ENCODE data around the gene ADAMTS12. TPM values are rescaled to one million over a fixed set of nuclear protein-coding genes. Genes with fewer than 3 reads are reported as not detected.

The ADAMTS12 gene
- total RNA-seq, 1 donor from 2014 or later = 0.54 TPM

DNA sequence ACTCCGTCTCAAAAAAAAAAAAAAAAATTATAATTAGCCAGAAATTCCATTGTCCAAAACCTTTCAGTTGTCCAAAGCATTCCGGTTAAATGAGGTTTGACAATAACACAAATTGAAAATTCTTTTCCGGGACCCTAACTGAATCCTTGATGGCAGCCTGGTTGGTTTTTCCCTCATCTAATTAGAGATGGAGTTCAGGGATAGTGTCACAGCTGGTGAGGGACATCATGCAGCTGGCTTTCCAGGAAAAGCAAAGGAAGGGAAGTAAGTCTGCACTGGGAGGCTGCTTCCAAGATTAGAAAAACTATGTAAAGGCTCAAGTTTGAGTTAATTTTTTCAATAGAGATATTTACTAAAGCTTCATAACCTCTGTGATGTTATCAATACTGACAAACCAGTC, 195.4 kb downstream of the ADAMTS12 start:
- H3K9me3 Mint-ChIP-seq (ENCODE audit: unreplicated experiment) = no peaks in the 10 kb centered on the region

DNA sequence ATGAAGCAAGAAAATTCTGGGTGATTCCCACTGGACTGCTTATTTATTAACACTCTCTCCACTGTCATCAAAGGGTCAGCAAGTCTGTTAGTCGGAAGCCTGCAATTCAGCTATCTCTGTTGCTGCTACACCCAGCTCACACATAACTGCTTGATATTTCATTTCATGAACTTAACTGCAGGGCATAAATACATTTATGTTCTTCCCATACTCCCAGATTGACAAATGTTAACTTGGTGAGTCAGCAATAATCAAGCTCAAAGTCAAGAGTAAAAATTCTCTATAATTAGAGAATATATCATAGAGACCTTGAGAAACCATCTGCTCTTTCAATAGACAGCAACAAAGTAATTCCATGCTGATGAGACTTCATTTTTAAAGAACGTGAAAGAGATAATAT, 198.8 kb downstream of the ADAMTS12 start:
- Mint-ChIP-seq H3K27ac (ENCODE audit: unreplicated experiment) (no peak overlapping the region), H3K27me3 (ENCODE audit: unreplicated experiment) (no peaks in the 10 kb centered on the region), H3K4me3 (ENCODE audit: unreplicated experiment) (no peak overlapping the region), H3K36me3 (ENCODE audit: unreplicated experiment) (no peaks in the 10 kb centered on the region), H3K9me3 (ENCODE audit: unreplicated experiment) (no peaks in the 10 kb centered on the region), H3K4me1 (ENCODE audit: low read depth, unreplicated experiment) (no peaks in the 10 kb centered on the region)
- no peak for DNase-seq
- TF ChIP-seq, protein P1, sequence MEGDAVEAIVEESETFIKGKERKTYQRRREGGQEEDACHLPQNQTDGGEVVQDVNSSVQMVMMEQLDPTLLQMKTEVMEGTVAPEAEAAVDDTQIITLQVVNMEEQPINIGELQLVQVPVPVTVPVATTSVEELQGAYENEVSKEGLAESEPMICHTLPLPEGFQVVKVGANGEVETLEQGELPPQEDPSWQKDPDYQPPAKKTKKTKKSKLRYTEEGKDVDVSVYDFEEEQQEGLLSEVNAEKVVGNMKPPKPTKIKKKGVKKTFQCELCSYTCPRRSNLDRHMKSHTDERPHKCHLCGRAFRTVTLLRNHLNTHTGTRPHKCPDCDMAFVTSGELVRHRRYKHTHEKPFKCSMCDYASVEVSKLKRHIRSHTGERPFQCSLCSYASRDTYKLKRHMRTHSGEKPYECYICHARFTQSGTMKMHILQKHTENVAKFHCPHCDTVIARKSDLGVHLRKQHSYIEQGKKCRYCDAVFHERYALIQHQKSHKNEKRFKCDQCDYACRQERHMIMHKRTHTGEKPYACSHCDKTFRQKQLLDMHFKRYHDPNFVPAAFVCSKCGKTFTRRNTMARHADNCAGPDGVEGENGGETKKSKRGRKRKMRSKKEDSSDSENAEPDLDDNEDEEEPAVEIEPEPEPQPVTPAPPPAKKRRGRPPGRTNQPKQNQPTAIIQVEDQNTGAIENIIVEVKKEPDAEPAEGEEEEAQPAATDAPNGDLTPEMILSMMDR (IDR thresholded peaks at IDR 0.05; ENCODE audit: partially characterized antibody, unreplicated experiment) = no peak

More for the DNA sequence above, 195.4 kb downstream of the ADAMTS12 start:
- Mint-ChIP-seq H3K27ac (ENCODE audit: unreplicated experiment) (no peak overlapping the region), H3K36me3 (ENCODE audit: unreplicated experiment) (no peaks in the 10 kb centered on the region), H3K4me3 (ENCODE audit: unreplicated experiment) (no peak overlapping the region), H3K27me3 (ENCODE audit: unreplicated experiment) (no peaks in the 10 kb centered on the region), H3K4me1 (ENCODE audit: low read depth, unreplicated experiment) (no peaks in the 10 kb centered on the region)
- DNase-seq = no peak
- TF ChIP-seq, protein P1 (IDR thresholded peaks at IDR 0.05; ENCODE audit: partially characterized antibody, unreplicated experiment) = no peak

DNA sequence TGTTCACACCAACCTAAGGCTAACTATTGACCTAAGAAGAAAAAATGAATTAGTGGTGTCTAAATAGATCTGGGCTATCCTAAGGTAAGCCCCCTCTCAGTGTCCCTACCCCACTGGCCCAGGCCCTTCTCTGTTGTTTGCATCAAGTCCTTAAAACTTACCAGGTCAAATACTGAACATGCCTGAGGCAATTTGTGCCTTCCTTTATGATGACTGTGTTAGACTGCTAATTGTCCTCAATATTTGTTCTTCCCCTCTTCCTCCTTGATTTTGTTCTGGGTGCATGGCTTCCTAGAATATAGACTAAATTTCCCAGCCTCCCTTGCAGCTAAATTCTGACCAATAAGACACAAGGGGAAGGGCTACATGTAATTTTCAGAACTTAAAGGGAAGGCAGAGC, 199.9 kb downstream of the ADAMTS12 start:
- H3K27ac Mint-ChIP-seq (ENCODE audit: unreplicated experiment) = no peak overlapping the region
- H3K4me1 Mint-ChIP-seq (ENCODE audit: low read depth, unreplicated experiment) = no peaks in the 10 kb centered on the region
- no peaks in the 10 kb centered on the region for H3K9me3 Mint-ChIP-seq (ENCODE audit: unreplicated experiment)
- TF ChIP-seq, protein P1 (IDR thresholded peaks at IDR 0.05; ENCODE audit: partially characterized antibody, unreplicated experiment) = no peak
- no peaks in the 10 kb centered on the region for H3K27me3 Mint-ChIP-seq (ENCODE audit: unreplicated experiment)
- H3K4me3 Mint-ChIP-seq (ENCODE audit: unreplicated experiment) = no peak overlapping the region
- DNase-seq = no peak
- H3K36me3 Mint-ChIP-seq (ENCODE audit: unreplicated experiment) = no peaks in the 10 kb centered on the region

DNA sequence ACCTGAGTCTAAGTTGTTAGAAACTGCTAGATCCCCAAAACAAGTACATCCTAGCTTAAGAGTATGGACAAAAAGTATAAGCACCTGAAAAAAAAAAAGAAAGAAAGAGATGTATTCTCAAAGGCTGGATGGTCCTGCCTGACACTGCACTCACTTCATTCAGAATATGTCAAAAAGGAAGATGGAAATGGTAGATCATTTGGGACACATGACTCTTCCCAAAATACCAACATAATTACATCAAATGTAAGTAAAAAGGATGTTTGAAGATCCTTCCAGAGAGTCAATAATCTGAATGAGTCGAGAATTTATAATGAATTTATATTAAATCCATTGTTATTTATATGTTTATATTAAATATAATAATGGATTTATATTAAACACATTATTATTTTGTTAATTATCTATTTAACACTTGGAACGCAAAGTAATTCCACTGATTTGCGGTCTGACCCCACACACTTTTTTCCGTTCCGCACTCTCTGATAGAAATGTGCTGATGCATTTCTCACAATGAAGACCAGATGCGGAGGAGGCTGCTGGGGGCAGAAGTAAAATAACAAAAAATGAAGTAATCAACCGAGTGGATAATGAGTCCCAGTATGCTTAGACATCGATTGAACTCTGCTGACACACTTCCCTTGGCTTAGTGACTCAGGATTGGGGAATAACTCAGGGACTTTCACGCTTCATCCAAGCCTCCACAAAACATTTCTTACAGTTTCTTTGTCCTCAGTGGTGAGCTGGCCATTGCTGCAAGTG, 201.2 kb downstream of the ADAMTS12 start:
- H3K4me3 Mint-ChIP-seq (ENCODE audit: unreplicated experiment) = no peak overlapping the region
- H3K9me3 Mint-ChIP-seq (ENCODE audit: unreplicated experiment) = no peaks in the 10 kb centered on the region
- no peak for DNase-seq
- H3K27ac Mint-ChIP-seq (ENCODE audit: unreplicated experiment) = no peak overlapping the region
- H3K4me1 Mint-ChIP-seq (ENCODE audit: low read depth, unreplicated experiment) = no peaks in the 10 kb centered on the region
- no peaks in the 10 kb centered on the region for H3K27me3 Mint-ChIP-seq (ENCODE audit: unreplicated experiment)
- TF ChIP-seq, protein P1 (IDR thresholded peaks at IDR 0.05; ENCODE audit: partially characterized antibody, unreplicated experiment) = no peak
- H3K36me3 Mint-ChIP-seq (ENCODE audit: unreplicated experiment) = no peaks in the 10 kb centered on the region

DNA sequence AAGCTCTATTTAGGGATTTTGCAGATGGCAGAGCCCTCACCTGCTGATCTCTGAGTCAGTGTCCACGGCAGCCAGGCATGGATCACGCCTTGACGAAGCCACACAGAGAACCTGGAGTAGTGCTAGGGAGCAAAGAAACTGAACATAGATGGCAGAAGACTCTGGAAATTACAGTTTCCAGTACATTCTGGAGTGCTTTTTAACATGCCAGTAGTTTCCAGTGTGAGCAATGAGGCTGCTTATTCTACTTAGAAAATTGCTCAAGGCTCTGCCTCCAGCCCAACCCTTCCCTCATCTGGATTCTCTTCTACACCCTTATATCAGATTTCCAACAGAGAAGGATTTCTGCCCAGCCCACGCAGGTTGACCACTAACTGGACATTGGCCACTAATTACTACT, 203.3 kb downstream of the ADAMTS12 start:
- no peaks in the 10 kb centered on the region for H3K36me3 Mint-ChIP-seq (ENCODE audit: unreplicated experiment)
- no peak for DNase-seq
- TF ChIP-seq, protein P1 (IDR thresholded peaks at IDR 0.05; ENCODE audit: partially characterized antibody, unreplicated experiment) = no peak
- H3K4me1 Mint-ChIP-seq (ENCODE audit: low read depth, unreplicated experiment) = no peaks in the 10 kb centered on the region
- H3K9me3 Mint-ChIP-seq (ENCODE audit: unreplicated experiment) = no peaks in the 10 kb centered on the region
- H3K4me3 Mint-ChIP-seq (ENCODE audit: unreplicated experiment) = no peak overlapping the region
- no peaks in the 10 kb centered on the region for H3K27me3 Mint-ChIP-seq (ENCODE audit: unreplicated experiment)
- no peak overlapping the region for H3K27ac Mint-ChIP-seq (ENCODE audit: unreplicated experiment)
